ENCODE results near the gene KCNA2.

KCNA2 gene

DNA sequence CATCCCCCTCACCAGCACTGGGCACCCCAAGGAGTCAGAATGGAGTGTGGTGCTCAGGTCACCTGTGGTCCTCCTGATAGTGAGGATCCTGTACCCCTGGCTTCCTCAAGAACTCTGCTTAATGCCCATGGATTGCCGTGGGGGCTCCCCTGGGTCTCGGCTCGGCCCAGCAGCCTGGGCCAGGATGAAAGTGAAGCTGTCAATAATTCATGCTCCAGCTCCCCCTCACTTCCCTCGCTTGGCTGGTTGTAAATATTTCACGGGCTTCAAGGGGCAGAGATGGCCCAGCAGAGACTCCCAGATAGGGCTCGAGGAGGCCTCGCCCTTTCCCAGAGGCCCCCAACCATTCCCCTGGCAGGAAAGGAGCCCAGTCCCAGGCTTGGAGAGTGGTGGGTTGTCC, 44.6 kb downstream of the KCNA2 start:
- Histone ChIP-seq H3K27me3 (ENCODE audit: low read depth) (peaks cover 23% of the 10 kb centered on the region), H3K36me3 (replicated peaks) (no peaks in the 10 kb centered on the region), H3K4me1 (no peaks in the 10 kb centered on the region), H3K9me3 (no peaks in the 10 kb centered on the region), H3K4me3 (no peak overlapping the region)
- in situ Hi-C loops (cut with MboI; ENCODE audit: low sequenced_read_pairs) = no loop called here
- DNase-seq (ENCODE audit: low spot score in 2 of 2) = no peak

DNA sequence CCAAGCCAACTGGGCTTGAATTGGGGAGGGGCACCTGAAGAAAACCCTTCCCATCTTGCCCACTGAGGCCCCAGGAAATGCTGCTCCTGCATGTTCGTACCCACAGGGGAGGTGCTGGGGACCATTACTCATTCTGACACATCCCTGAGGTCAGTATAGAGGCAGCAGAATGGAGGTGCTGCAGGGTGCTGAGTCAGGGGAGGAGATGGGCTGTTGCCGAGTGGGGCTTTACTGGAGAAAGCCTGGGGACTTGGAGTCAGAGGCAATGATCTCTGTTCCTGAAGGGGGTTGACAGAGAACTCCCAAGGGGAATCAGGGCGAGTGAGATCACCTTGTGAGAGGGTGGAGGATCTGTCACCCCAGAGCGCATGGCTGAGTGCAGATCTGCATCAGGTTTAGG, 47.0 kb downstream of the KCNA2 start:
- Histone ChIP-seq H3K27me3 (ENCODE audit: low read depth) (peaks cover 36% of the 10 kb centered on the region), H3K4me3 (no peak overlapping the region), H3K36me3 (replicated peaks) (no peaks in the 10 kb centered on the region), H3K4me1 (no peaks in the 10 kb centered on the region), H3K9me3 (no peaks in the 10 kb centered on the region)
- in situ Hi-C loops (cut with MboI; ENCODE audit: low sequenced_read_pairs) = no loop called here
- DNase-seq (ENCODE audit: low spot score in 2 of 2) = no peak

DNA sequence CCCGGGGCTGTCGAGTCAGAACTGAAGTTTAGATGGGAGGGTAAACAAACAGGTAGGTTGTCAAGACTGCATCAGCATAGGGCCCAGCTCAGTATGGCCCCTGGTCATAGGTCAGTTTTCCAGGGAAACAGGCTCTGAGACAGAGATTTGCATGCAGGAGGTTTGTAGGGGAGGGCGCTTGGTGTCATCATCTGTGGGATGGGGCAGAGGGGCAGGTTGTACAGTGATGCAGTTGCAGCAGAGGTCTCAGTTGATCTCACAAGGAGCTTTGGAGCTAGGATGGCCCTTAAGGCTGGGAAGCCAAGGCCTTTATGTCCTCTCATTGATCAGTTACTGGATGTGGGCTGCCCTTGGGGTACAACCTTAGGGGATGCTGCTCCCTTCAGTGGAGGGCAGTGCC, 48.7 kb downstream of the KCNA2 start:
- H3K36me3 ChIP-seq (replicated peaks) = no peaks in the 10 kb centered on the region
- H3K9me3 ChIP-seq = no peaks in the 10 kb centered on the region
- DNase-seq (ENCODE audit: low spot score in 2 of 2) = no peak
- H3K27me3 ChIP-seq (ENCODE audit: low read depth) = peaks cover 39% of the 10 kb centered on the region
- no peaks in the 10 kb centered on the region for H3K4me1 ChIP-seq
- in situ Hi-C loops (cut with MboI; ENCODE audit: low sequenced_read_pairs) = no loop called here
- no peak overlapping the region for H3K4me3 ChIP-seq

DNA sequence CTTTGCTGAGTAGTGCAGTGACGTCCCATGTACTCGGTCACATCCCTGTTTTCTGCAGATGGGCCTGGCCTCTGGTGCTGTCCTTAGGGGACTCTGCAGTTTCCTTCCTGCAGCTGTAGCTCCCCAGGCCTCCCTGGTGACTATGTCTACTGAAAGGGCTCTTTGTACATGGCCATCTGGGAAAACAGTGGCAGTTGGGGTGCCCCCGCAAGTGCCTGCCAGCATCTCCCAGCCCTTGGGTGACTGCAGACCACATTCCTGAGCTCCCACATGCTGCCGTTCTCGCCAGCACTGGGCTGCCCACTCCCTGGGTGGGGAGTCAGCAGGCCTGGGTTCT, 49.7 kb downstream of the KCNA2 start:
- no peak for DNase-seq (ENCODE audit: low spot score in 2 of 2)
- peaks cover 42% of the 10 kb centered on the region for H3K27me3 ChIP-seq (ENCODE audit: low read depth)
- no peak overlapping the region for H3K4me3 ChIP-seq
- in situ Hi-C loops (cut with MboI; ENCODE audit: low sequenced_read_pairs) = no loop called here
- H3K36me3 ChIP-seq (replicated peaks) = no peaks in the 10 kb centered on the region
- H3K9me3 ChIP-seq = no peaks in the 10 kb centered on the region
- no peaks in the 10 kb centered on the region for H3K4me1 ChIP-seq

DNA sequence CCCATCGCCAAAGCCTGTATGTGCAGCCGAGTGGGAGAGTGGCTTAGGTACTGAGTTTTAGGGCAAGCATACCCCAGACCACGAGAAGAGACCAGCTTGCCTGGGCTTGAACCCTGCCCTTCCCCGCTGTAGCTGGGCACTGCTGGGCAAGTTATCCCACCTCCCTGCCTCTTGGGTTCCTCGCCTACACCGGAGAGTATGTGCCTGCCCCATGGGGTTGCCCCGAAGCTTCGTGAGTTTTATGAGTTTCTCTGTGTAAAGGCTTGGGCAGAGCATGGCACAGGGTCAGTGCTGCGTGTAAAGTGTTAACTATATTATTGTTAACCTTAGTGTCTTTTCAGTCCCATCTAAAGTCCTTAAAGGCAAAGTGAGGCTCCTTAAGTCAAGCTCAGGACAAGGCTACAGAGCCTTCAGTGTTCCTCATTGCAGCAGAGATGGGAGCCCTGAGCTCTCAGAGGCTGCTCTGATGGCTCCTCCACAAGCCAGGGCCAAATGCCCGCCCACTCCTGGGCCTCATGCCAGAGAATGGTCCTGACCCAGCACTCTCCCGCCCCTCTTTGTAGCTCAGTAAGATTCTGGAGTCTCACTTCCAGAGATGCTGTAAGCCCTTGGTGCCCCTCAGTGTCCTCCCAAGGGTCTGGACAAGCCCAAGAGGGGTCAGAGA, 50.2 kb downstream of the KCNA2 start:
- DNase-seq (ENCODE audit: low spot score in 2 of 2) = no peak
- no peaks in the 10 kb centered on the region for H3K4me1 ChIP-seq
- no peaks in the 10 kb centered on the region for H3K36me3 ChIP-seq (replicated peaks)
- H3K27me3 ChIP-seq (ENCODE audit: low read depth) = peaks cover 42% of the 10 kb centered on the region
- no peak overlapping the region for H3K4me3 ChIP-seq
- in situ Hi-C loops (cut with MboI; ENCODE audit: low sequenced_read_pairs) = no loop called here
- H3K9me3 ChIP-seq = no peaks in the 10 kb centered on the region

DNA sequence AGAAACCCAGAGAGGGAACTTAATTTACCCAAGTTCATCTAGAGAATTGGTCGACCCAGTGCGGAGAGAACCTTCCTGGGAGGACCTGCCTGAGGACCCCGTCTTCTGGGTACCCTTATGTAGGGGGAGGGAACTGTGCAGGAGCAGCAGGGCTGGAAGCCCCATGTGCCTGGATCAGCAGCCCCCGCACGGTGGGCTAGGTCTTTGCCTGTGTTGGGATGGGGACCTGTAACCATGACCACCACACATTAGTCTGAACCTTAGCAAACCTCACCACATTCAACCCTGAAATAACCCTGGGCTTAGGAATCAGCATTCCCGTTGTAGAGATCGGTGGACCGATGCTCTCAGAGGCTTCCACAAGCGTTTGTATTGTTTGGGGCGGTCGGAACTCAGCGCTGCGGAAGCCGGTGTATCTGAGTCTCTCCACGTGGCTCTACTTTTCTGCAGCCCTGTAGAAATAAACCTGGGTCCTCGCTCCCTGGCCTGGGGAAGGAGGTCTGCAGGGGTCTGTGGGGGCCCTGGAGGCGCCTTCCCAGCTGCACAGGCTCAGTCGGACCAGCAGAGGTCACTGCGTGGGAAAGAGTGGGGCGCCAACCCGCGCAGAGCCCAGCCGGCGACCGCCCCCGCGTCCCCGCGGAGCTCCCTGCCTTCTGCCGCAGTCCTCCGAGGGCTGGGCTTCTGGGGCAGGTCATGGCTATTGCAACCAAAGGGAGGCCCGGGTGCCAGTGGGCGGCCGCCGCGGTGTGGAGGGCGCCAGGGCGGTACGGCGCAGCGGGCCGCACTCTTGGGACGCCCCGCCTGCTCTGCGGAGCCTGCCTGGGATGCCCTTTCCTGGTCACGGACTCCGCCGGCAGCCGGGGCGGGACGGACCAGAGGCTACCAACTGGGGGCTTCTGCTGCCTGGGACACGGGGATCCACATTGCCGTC, 51.0 kb downstream of the KCNA2 start:
- no peaks in the 10 kb centered on the region for H3K9me3 ChIP-seq
- peaks cover 42% of the 10 kb centered on the region for H3K27me3 ChIP-seq (ENCODE audit: low read depth)
- in situ Hi-C loops (cut with MboI; ENCODE audit: low sequenced_read_pairs) = no loop called here
- peak; percentile 3 to 62 for DNase-seq (ENCODE audit: low spot score in 2 of 2)
- no peaks in the 10 kb centered on the region for H3K4me1 ChIP-seq
- no peak overlapping the region; the same call in 1 of the 2 replicates for H3K4me3 ChIP-seq
- no peaks in the 10 kb centered on the region for H3K36me3 ChIP-seq (replicated peaks)

DNA sequence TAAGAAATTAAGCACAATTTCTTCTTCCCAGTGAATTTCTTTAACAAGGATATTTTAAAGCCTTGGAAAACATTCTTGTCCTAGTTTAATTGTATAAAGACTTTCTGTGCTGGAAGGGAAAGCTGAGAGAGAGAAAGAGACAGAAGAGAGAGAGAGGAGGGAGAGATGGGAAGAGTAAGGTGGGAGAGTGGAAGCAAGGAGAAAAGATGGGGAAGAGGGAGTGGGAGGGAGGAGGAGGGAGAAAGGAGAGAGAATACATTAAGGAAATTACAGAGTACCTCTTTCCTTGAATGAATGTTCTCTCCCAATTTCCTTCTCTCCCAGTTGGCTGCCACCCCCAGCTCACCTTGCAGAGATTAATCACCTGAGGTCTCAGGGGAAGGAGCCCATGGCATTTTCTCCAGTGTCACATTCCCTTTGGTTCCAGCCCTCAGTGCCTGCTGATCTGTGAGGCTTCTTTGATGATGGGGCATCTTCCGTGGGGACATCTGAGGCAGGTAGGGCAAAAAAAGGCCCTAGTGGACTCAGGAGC, 54.8 kb downstream of the KCNA2 start:
- no peak for DNase-seq (ENCODE audit: low spot score in 2 of 2)
- H3K36me3 ChIP-seq (replicated peaks) = no peaks in the 10 kb centered on the region
- in situ Hi-C loops (cut with MboI; ENCODE audit: low sequenced_read_pairs) = no loop called here
- H3K4me1 ChIP-seq = no peaks in the 10 kb centered on the region
- H3K9me3 ChIP-seq = no peaks in the 10 kb centered on the region
- H3K4me3 ChIP-seq = no peak overlapping the region
- peaks cover 26% of the 10 kb centered on the region for H3K27me3 ChIP-seq (ENCODE audit: low read depth)

DNA sequence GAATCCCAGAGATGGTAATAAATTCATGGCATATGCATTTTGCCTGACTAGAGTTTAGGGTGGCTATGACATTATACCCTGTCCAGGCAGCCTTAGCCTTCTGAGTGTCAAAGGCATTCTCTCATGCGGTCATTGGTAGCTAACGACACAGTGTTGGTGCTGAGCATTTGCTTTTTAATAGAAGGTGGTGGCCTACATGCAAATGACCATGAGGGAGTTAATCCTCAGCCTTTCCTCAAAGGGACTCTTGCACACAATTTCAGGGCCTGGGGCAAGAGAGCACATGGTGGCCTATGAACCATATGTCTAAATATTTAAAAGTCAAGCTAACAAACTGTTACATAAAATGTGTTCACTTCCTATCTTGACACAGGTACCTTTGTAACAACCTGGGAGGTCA, 56.3 kb downstream of the KCNA2 start:
- no peaks in the 10 kb centered on the region for H3K9me3 ChIP-seq

DNA sequence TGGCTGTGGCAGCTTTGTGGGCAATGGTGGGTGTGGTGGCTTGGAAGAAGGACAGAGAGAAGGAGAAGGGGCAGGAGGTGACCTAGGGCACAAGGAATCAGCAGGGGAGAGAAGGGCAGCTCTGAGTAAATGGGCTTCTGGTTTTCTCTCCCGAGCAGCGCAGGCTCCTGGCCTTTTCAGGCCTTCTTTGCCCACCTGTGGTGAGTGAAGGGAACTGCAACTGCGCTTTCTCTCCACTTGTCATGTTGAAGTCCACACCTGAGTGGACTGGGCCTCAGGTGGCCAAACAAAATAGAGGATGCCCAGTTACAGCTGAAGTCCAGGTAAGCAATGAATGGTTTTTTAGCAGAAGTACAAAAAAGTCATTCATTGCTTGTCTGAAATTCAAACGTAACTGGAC, 57.8 kb downstream of the KCNA2 start:
- peak in 1 of 2 experiments; percentile 47 for DNase-seq (ENCODE audit: low spot score in 2 of 2)
- peaks cover 6% of the 10 kb centered on the region; the same call in 1 of the 2 replicates for H3K27me3 ChIP-seq (ENCODE audit: low read depth)
- in situ Hi-C loops (cut with MboI; ENCODE audit: low sequenced_read_pairs) = no loop called here
- no peaks in the 10 kb centered on the region for H3K36me3 ChIP-seq (replicated peaks)
- H3K4me3 ChIP-seq = no peak overlapping the region
- no peaks in the 10 kb centered on the region for H3K4me1 ChIP-seq
- no peaks in the 10 kb centered on the region for H3K9me3 ChIP-seq

More for the DNA sequence above, 56.3 kb downstream of the KCNA2 start:
- H3K4me1 ChIP-seq = no peaks in the 10 kb centered on the region
- in situ Hi-C loops (cut with MboI; ENCODE audit: low sequenced_read_pairs) = no loop called here
- peaks cover 12% of the 10 kb centered on the region for H3K27me3 ChIP-seq (ENCODE audit: low read depth)
- DNase-seq (ENCODE audit: low spot score in 2 of 2) = no peak
- no peak overlapping the region for H3K4me3 ChIP-seq
- H3K36me3 ChIP-seq (replicated peaks) = no peaks in the 10 kb centered on the region

DNA sequence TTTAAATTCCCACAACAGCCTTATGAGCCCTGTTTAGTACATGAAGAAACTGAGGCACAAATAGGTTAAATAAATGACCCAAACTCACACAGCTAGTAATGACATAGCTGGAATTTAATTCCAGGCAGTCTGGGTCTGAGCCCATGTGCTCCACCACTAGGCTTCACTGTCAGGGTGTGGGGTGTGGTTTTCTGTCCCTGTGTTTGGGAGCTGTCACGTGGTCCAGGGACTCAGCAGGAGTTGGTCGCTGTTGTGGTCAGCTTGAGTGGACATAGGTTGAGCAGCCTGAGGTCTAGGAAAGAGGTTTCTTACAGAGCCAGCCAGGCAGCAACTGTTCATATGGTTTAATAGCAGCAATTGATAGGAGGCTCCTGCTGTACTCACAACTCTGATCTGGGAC, 59.1 kb downstream of the KCNA2 start:
- no peak for DNase-seq (ENCODE audit: low spot score in 2 of 2)
- Histone ChIP-seq H3K27me3 (ENCODE audit: low read depth) (no peaks in the 10 kb centered on the region), H3K4me1 (no peaks in the 10 kb centered on the region), H3K4me3 (no peak overlapping the region), H3K36me3 (replicated peaks) (no peaks in the 10 kb centered on the region), H3K9me3 (no peaks in the 10 kb centered on the region)
- in situ Hi-C loops (cut with MboI; ENCODE audit: low sequenced_read_pairs) = no loop called here

DNA sequence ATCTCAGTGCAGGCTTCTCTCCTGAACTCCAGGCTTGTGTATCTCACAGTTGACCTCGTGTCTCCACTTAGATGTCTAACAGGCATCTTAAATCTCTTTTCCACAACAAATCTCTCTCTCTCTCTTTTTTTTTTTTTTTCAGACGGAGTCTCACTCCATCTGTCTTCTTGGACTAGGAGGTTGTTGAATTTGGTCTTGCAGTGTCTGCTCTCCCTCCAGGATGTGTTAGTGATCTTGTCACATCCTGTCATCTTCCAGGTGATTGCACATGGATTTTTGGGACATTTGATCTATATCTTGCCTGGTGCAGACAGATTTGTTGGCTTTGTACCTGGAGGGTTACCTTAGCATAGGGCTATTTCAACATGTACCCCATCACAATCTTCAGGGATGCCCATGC, 60.7 kb downstream of the KCNA2 start:
- no peak for DNase-seq (ENCODE audit: low spot score in 2 of 2)
- Histone ChIP-seq H3K9me3 (no peaks in the 10 kb centered on the region), H3K4me1 (no peaks in the 10 kb centered on the region), H3K27me3 (ENCODE audit: low read depth) (no peaks in the 10 kb centered on the region; the same call in 1 of the 2 replicates), H3K4me3 (no peak overlapping the region), H3K36me3 (replicated peaks) (no peaks in the 10 kb centered on the region)
- in situ Hi-C loops (cut with MboI; ENCODE audit: low sequenced_read_pairs) = no loop called here

DNA sequence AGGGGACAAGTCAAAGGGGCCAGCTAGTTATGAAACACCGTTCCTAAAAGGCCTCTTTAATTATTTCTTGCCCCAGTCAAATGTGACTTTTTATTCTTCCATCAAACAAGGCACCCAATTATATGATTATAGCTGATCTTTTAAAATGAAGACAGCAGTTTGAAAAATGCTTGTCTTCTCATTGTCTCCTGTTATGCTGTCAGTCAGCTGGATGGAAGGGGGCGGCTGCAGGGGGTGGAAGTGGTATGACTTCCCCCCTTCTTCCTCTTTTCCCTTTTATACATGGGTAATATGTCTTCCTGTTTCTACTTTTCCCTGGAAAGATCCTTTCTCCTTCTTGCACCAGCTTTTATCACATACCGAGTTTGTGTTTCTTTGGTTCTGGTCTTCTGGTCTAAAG, 61.4 kb downstream of the KCNA2 start:
- Histone ChIP-seq H3K4me1 (no peaks in the 10 kb centered on the region), H3K4me3 (no peak overlapping the region), H3K9me3 (no peaks in the 10 kb centered on the region), H3K36me3 (replicated peaks) (no peaks in the 10 kb centered on the region), H3K27me3 (ENCODE audit: low read depth) (no peaks in the 10 kb centered on the region; the same call in 1 of the 2 replicates)
- in situ Hi-C loops (cut with MboI; ENCODE audit: low sequenced_read_pairs) = no loop called here
- no peak for DNase-seq (ENCODE audit: low spot score in 2 of 2)

Measured in HAP-1 (cell line).